ENCODE data around the gene NDUFAF8.

NDUFAF8 gene

DNA sequence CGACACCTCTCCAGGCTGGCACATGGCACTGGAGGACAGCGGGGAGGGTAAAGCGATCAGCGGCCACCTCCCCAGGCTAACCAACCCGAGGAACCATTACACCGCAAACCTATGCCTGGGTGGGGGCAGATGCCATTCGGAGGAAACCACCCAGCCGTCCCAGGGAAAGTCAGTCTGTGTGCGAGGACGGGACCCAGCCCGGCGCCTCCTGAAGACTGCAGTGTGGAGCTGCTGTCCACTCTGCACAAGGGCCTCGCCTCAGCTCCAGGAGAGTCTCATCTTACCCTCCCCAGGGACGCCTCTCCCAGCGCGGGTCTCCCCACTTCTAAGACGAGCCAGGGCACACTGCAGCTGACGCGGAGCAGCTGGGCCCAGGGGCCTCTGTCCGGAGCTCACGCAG is 48.0 kb downstream of the NDUFAF8 start:
- Histone ChIP-seq H3K9ac (ENCODE audit: low read depth, low read length) (no peak overlapping the region), H3K79me2 (ENCODE audit: insufficient read depth, low read length) (peaks cover 63% of the 10 kb centered on the region), H3K9me3 (ENCODE audit: insufficient read depth, low read length, severe bottlenecking) (no peaks in the 10 kb centered on the region), H3K4me3 (ENCODE audit: low read depth in 1 of 2, low read length in 2 of 2) (no peak overlapping the region), H4K20me1 (ENCODE audit: insufficient read depth, low read length) (peaks cover 47% of the 10 kb centered on the region), H3K36me3 (ENCODE audit: insufficient read depth, low read length) (peaks cover 67% of the 10 kb centered on the region), H2AFZ (ENCODE audit: low read depth, low read length) (no peak overlapping the region), H3K4me1 (ENCODE audit: insufficient read depth, low read length) (no peaks in the 10 kb centered on the region), H3K27ac (ENCODE audit: low read length) (no peak overlapping the region), H3K4me2 (ENCODE audit: insufficient read depth, low read length) (no peak overlapping the region), H3K27me3 (ENCODE audit: insufficient read depth, low read length, poor library complexity) (no peaks in the 10 kb centered on the region)
- no peak for DNase-seq
- no peak for ATAC-seq (ENCODE audit: insufficient read depth, low read depth)
- TF ChIP-seq, protein P1, sequence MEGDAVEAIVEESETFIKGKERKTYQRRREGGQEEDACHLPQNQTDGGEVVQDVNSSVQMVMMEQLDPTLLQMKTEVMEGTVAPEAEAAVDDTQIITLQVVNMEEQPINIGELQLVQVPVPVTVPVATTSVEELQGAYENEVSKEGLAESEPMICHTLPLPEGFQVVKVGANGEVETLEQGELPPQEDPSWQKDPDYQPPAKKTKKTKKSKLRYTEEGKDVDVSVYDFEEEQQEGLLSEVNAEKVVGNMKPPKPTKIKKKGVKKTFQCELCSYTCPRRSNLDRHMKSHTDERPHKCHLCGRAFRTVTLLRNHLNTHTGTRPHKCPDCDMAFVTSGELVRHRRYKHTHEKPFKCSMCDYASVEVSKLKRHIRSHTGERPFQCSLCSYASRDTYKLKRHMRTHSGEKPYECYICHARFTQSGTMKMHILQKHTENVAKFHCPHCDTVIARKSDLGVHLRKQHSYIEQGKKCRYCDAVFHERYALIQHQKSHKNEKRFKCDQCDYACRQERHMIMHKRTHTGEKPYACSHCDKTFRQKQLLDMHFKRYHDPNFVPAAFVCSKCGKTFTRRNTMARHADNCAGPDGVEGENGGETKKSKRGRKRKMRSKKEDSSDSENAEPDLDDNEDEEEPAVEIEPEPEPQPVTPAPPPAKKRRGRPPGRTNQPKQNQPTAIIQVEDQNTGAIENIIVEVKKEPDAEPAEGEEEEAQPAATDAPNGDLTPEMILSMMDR (IDR thresholded peaks at IDR 0.05; ENCODE audit: borderline replicate concordance, extremely low read depth, low read length, poor library complexity, severe bottlenecking) = no peak
- TF ChIP-seq EZH2 (IDR thresholded peaks at IDR 0.05; ENCODE audit: borderline replicate concordance, low read depth, low read length, severe bottlenecking) = no peak

DNA sequence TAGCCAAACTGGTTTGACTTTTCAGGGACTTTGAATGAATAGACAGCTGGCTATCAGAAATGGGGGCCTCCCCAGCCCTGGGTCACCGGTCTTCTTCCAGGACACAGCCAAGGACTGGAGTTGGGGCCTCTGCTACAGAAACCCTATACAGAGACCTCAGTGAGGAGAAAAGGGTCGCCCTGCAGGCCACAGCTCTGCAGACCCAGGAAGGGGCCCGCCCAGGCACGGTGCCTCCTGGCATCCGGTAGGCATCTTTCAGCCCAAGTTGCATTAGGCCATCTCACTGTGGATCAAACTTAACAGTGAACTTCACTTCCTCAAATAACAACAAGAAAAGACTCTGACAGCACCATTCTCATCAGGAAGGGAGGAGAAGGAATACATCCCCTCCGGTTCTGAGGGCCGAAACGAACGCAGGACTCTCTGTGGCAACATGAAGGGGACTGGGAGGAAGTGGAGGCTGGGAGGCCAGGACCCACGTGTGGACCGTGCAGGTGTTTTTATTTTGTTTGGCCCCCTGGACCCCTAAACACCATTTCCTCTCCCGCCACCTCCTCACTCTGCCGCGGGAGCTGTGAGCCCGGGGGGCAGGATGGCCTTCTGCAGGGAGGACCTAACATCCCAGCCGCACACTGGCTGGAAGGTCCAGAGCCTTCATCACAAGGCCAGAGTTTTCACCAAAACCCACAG is 48.8 kb downstream of the NDUFAF8 start:
- no peak for ATAC-seq (ENCODE audit: insufficient read depth, low read depth)
- Histone ChIP-seq H3K36me3 (ENCODE audit: insufficient read depth, low read length) (peaks cover 60% of the 10 kb centered on the region), H3K4me3 (ENCODE audit: low read depth in 1 of 2, low read length in 2 of 2) (no peak overlapping the region), H3K9me3 (ENCODE audit: insufficient read depth, low read length, severe bottlenecking) (no peaks in the 10 kb centered on the region), H3K79me2 (ENCODE audit: insufficient read depth, low read length) (peaks cover 68% of the 10 kb centered on the region), H3K27ac (ENCODE audit: low read length) (no peak overlapping the region), H3K4me2 (ENCODE audit: insufficient read depth, low read length) (no peak overlapping the region), H3K4me1 (ENCODE audit: insufficient read depth, low read length) (peaks cover 4% of the 10 kb centered on the region), H3K27me3 (ENCODE audit: insufficient read depth, low read length, poor library complexity) (no peaks in the 10 kb centered on the region), H3K9ac (ENCODE audit: low read depth, low read length) (no peak overlapping the region), H4K20me1 (ENCODE audit: insufficient read depth, low read length) (peaks cover 47% of the 10 kb centered on the region), H2AFZ (ENCODE audit: low read depth, low read length) (no peak overlapping the region)
- TF ChIP-seq, protein P1 (IDR thresholded peaks at IDR 0.05; ENCODE audit: borderline replicate concordance, extremely low read depth, low read length, poor library complexity, severe bottlenecking) = no peak
- TF ChIP-seq EZH2 (IDR thresholded peaks at IDR 0.05; ENCODE audit: borderline replicate concordance, low read depth, low read length, severe bottlenecking) = no peak
- DNase-seq = no peak

DNA sequence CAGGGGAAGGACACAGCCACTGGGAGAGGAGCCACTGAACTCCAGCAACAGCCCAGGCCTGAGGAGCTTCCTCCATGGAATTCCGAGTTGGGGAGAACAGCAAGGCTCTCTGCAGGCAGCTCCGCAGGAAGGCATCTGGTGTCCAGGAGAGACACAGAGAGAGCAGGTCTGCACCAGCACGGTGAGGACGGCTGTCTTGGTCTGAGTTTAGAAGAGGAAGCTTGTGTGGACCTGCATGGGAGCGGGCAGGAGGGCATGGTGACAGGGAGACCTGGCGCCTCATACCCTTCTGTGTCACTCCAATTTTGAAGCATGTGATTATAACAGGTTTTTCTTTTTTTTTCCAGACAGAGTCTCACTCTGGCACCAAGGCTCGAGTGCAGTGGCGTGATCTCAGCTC is 49.6 kb downstream of the NDUFAF8 start:
- H3K4me3 ChIP-seq (ENCODE audit: low read depth in 1 of 2, low read length in 2 of 2) = no peak overlapping the region
- H3K4me1 ChIP-seq (ENCODE audit: insufficient read depth, low read length) = peaks cover 12% of the 10 kb centered on the region
- no peak overlapping the region for H3K4me2 ChIP-seq (ENCODE audit: insufficient read depth, low read length)
- no peak for DNase-seq
- peaks cover 74% of the 10 kb centered on the region for H3K79me2 ChIP-seq (ENCODE audit: insufficient read depth, low read length)
- H3K9ac ChIP-seq (ENCODE audit: low read depth, low read length) = no peak overlapping the region
- H3K36me3 ChIP-seq (ENCODE audit: insufficient read depth, low read length) = peaks cover 55% of the 10 kb centered on the region
- peaks cover 47% of the 10 kb centered on the region for H4K20me1 ChIP-seq (ENCODE audit: insufficient read depth, low read length)
- H3K27me3 ChIP-seq (ENCODE audit: insufficient read depth, low read length, poor library complexity) = no peaks in the 10 kb centered on the region
- H2AFZ ChIP-seq (ENCODE audit: low read depth, low read length) = no peak overlapping the region
- no peak overlapping the region for H3K27ac ChIP-seq (ENCODE audit: low read length)
- TF ChIP-seq, protein P1 (IDR thresholded peaks at IDR 0.05; ENCODE audit: borderline replicate concordance, extremely low read depth, low read length, poor library complexity, severe bottlenecking) = no peak
- no peak for TF ChIP-seq EZH2 (IDR thresholded peaks at IDR 0.05; ENCODE audit: borderline replicate concordance, low read depth, low read length, severe bottlenecking)
- no peaks in the 10 kb centered on the region for H3K9me3 ChIP-seq (ENCODE audit: insufficient read depth, low read length, severe bottlenecking)
- no peak for ATAC-seq (ENCODE audit: insufficient read depth, low read depth)

Measured in DND-41 (cell line).